GM13977 (cell line): ENCODE data around the gene DCLK1.

Source experiments
- DNase-seq: peaks from one replicate; pipeline ENCODE4 v3.0.0; 2012; ENCODE audit warnings: low spot score
- in situ Hi-C: fragments of 300-500 bp; cut with MboI; formaldehyde crosslinking; loops from one replicate; pipeline ENCODE4 v1.12.0; 2022; ENCODE audit warnings: low sequenced_read_pairs, low pct_unique_long_range_greater_than_20kb, mixed read lengths, inconsistent platforms; ENCODE audit not compliant: unreplicated experiment
- TF ChIP-seq, protein P1 (sequence below): IDR thresholded peaks from 2 replicates; pipeline ENCODE4 v1.5.1; 2012; ENCODE audit warnings: mild to moderate bottlenecking, control low read depth; ENCODE audit not compliant: insufficient read depth; ENCODE audit errors: extremely low read depth, missing control alignments

Gene DCLK1

DNA sequence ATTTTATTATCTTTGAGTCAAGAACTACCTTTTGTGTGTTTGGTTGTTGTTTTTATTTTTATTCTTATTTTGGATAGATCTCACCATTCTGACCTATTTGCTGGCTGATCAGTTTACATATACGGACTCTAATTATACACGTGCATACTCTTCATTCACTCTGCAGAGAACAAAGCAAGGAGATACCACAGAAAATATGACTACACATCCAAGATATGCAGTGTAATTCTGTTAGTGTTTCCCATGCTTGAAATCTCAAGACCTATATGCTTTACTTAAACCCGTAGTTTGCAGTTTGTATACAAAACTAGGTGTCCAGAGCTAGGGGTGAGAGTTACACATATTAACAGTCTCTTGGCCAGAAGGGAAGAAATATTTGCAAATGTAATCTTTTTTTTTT lies 205.5 kb downstream of the DCLK1 start:
- TF ChIP-seq, protein P1, sequence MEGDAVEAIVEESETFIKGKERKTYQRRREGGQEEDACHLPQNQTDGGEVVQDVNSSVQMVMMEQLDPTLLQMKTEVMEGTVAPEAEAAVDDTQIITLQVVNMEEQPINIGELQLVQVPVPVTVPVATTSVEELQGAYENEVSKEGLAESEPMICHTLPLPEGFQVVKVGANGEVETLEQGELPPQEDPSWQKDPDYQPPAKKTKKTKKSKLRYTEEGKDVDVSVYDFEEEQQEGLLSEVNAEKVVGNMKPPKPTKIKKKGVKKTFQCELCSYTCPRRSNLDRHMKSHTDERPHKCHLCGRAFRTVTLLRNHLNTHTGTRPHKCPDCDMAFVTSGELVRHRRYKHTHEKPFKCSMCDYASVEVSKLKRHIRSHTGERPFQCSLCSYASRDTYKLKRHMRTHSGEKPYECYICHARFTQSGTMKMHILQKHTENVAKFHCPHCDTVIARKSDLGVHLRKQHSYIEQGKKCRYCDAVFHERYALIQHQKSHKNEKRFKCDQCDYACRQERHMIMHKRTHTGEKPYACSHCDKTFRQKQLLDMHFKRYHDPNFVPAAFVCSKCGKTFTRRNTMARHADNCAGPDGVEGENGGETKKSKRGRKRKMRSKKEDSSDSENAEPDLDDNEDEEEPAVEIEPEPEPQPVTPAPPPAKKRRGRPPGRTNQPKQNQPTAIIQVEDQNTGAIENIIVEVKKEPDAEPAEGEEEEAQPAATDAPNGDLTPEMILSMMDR: no peak
- in situ Hi-C loops: no loop called here
- no peak for DNase-seq

DNA sequence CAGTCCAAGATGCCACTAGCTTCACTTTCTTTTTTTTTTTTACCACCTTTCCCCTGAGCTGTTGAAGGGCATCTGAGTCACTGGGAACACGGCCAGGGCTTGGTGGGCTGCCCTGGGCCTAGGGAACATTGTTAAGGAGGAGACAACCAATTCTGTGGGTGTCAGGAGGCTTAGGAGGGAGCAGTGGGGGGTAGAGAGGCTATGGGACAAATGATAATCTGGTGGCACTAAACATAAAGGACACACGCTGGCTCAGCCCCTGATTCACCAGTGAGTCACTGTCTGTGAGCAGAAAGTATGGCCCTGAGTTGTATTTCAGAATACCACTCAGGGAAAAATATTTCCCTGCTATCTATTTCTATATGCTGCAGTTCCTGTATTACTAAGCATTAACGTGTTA lies 207.8 kb downstream of the DCLK1 start:
- TF ChIP-seq, protein P1: no peak
- DNase-seq: no peak
- in situ Hi-C loops: no loop called here

DNA sequence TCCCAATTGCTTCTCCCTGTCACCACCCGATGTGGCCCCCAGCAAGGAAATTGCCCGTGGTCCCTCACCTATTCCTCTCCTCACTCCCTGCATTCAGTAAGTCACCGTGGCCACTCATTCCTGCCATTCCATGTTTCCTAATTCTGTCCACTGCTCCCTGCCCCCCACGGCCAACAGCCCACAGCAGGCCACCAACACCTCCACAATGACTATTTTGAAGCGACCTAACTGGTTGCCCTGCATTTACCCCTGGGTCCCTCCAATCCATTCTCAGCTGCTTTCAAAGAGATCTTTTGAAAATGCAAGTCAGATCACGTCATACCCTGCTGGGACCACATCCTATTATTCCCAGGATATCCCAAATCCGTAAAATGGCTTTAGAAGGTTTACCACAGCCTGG lies 210.4 kb downstream of the DCLK1 start:
- TF ChIP-seq, protein P1: no peak
- no peak for DNase-seq
- in situ Hi-C loops: no loop called here

DNA sequence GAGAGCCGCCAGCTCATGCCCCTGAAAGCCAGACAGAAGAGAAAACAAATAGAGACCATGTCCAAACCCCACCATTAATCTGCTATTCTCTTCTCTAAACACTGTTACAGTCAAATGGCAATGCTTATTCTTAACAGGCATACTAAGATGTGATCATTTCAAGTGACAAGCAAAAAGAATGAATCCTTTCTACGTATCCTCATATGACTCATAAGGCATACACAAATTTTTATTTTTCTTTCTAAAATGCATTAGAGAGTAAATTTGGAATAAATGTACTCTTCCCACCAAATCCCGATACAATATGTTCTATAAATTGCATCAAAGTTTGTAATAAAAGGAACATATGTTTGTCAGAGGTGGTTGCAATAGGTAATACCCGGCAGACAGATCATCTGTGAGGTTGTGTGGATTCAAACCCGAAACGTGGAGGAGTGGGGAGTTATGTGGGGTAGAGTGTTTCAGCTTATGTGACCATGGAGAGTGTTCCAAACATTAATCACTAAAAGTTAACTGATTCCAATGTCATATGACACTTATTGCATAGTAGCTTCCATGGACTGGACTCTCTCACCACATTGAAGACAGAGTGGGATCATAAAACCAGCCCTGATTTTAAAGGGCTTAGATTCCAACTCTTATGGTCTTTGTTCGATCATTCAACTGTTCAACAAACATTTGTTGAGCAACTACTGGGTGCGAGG lies 213.1 kb downstream of the DCLK1 start:
- in situ Hi-C loops: no loop called here
- no peak for DNase-seq
- TF ChIP-seq, protein P1: no peak

DNA sequence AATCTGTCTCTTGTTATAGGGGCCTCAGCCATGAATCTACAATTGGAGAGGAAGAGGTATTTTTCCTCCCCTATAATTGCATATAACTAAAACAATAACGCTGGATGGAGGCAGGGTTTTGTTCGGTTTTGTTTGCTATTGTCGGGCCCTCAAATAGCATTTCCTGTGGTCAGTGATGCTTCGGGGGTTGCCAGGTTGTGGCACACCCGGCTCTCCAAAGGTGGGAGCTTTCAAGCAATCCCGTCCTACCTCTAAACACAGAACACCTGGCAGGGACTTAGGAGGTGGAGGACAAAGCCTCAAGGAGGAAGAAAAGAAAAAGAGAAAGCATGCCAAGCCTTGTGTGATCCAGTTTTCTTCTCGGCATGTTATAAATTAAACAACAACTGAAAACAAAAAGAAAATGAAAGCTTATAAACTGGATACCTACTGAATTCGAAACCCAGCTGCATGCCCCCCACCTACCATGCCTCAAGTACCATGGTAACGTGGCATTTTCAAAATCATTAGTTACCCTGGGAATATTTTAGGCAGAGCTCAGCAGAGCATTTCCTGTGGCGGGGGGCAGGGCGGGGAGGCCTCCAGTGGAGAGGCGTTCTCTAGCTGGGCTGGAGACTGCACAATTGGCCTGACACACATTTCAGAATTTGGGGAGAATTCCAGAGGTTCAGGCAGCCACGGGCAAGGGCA lies 213.8 kb downstream of the DCLK1 start:
- TF ChIP-seq, protein P1: no peak
- in situ Hi-C loops: no loop called here
- no peak for DNase-seq

DNA sequence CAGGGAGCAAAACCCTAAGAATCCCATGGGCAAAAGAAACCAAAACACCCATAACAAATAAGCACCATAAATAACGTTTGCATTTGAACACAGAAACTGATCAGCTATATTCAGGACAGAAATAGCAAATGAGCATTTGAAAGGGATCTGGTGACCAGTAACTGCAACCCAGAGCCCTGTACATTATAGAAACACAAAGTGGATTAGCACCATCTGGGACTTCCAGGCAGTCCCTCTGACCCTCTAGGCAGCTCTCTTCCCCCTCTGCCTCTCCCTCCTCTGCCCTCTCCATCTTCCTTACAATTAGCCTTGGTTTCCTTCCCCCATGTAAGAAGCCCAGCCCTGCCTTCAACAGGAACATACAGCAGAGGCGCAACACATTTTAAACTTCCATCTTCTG lies 215.0 kb downstream of the DCLK1 start:
- TF ChIP-seq, protein P1: no peak
- DNase-seq: no peak
- in situ Hi-C loops: no loop called here

DNA sequence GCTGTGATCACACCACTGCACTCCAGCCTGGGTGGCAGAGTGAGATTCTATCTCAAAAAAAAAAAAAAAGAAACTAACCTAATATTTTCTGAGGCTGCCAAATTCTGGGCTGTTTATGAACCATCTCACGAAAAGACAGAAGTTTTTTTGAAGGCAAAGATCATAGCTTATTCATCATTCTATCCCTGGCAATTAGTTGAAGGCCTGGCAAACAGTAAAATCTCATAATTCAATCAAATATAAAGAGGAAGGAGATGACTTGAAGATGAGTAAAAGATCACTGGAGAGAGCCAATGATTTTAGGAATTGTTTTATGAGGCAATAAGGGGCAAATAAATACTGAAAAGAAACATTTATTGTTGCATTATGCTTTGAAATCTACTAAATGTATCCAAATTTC lies 216.5 kb downstream of the DCLK1 start:
- TF ChIP-seq, protein P1: no peak
- in situ Hi-C loops: no loop called here
- DNase-seq: no peak
